MM.1S (cell line): Measurements from ENCODE around the gene DPM2.

ENCODE experiments used
- DNase-seq: peaks from one replicate; pipeline ENCODE4 v3.0.0-alpha.2; 2015
- H2AFZ ChIP-seq: fragments of 300-600 bp; sonication (generic); 2 replicates; pipeline ENCODE4 v1.6.0; 2016; ENCODE audit warnings: antibody characterized with exemption, low read length
- H3F3A ChIP-seq: fragments of 300-600 bp; sonication (generic); 2 replicates; pipeline ENCODE4 v1.6.1; 2016; ENCODE audit warnings: mild to moderate bottlenecking, antibody characterized with exemption, low read length, moderate library complexity, mixed read lengths; ENCODE audit not compliant: insufficient read depth
- H3K27ac ChIP-seq: fragments of 300-600 bp; sonication (generic); 2 replicates; pipeline ENCODE4 v1.5.1; 2016; ENCODE audit warnings: mild to moderate bottlenecking, low read length
- H3K27me3 ChIP-seq: fragments of 300-600 bp; sonication (generic); replicated peaks from 2 replicates; pipeline ENCODE4 v1.6.0; 2016; ENCODE audit warnings: low read length; ENCODE audit not compliant: insufficient read depth
- H3K36me3 ChIP-seq: fragments of 300-600 bp; sonication (generic); replicated peaks from 2 replicates; pipeline ENCODE4 v1.6.1; 2016; ENCODE audit warnings: mild to moderate bottlenecking, low read length, mixed read lengths; ENCODE audit not compliant: insufficient read depth
- H3K4me1 ChIP-seq: fragments of 300-600 bp; sonication (generic); 2 replicates; pipeline ENCODE4 v1.6.1; 2016; ENCODE audit warnings: low read length, mixed read lengths
- H3K4me2 ChIP-seq: fragments of 300-600 bp; sonication (generic); 2 replicates; pipeline ENCODE4 v1.6.0; 2016; ENCODE audit warnings: low read depth, low read length
- H3K4me3 ChIP-seq: fragments of 300-600 bp; sonication (generic); 2 replicates; pipeline ENCODE4 v1.5.1; 2016; ENCODE audit warnings: low read length, mixed read lengths
- H3K79me2 ChIP-seq: fragments of 300-600 bp; sonication (generic); 2 replicates; pipeline ENCODE4 v1.6.1; 2016; ENCODE audit warnings: mixed run types, low read length, mixed read lengths
- H3K9ac ChIP-seq: fragments of 300-600 bp; sonication (generic); 2 replicates; pipeline ENCODE4 v1.6.1; 2016; ENCODE audit warnings: low read length, mixed read lengths
- H3K9me2 ChIP-seq: fragments of 300-600 bp; sonication (generic); replicated peaks from 2 replicates; pipeline ENCODE4 v1.6.1; 2016; ENCODE audit warnings: mild to moderate bottlenecking, low read length, mixed read lengths; ENCODE audit not compliant: insufficient read depth
- H3K9me3 ChIP-seq: fragments of 300-600 bp; sonication (generic); replicated peaks from 2 replicates; pipeline ENCODE4 v1.6.1; 2016; ENCODE audit warnings: mild to moderate bottlenecking, low read length, mixed read lengths; ENCODE audit not compliant: insufficient read depth
- H4K20me1 ChIP-seq: fragments of 300-600 bp; sonication (generic); 2 replicates; pipeline ENCODE4 v1.6.1; 2016; ENCODE audit warnings: mild to moderate bottlenecking, low read length, moderate library complexity, mixed read lengths; ENCODE audit not compliant: insufficient read depth
- EZH2 ChIP-seq: fragments of 300-600 bp; sonication (generic); optimal IDR thresholded peaks from 2 replicates; pipeline ENCODE3; 2017; ENCODE audit warnings: low read depth, mild to moderate bottlenecking, antibody characterized with exemption, low read length, mixed read lengths
- EZH2phosphoT487 ChIP-seq: fragments of 300-600 bp; sonication (generic); IDR thresholded peaks from 2 replicates; pipeline ENCODE4 v1.6.1; 2018; ENCODE audit warnings: antibody characterized with exemption, low read length
- TF ChIP-seq, protein P1 (sequence below): fragments of 300-600 bp; sonication (generic); IDR thresholded peaks from 2 replicates; pipeline ENCODE4 v1.5.1; 2016; ENCODE audit warnings: antibody characterized with exemption, low read length, mixed read lengths

Gene DPM2

DNA sequence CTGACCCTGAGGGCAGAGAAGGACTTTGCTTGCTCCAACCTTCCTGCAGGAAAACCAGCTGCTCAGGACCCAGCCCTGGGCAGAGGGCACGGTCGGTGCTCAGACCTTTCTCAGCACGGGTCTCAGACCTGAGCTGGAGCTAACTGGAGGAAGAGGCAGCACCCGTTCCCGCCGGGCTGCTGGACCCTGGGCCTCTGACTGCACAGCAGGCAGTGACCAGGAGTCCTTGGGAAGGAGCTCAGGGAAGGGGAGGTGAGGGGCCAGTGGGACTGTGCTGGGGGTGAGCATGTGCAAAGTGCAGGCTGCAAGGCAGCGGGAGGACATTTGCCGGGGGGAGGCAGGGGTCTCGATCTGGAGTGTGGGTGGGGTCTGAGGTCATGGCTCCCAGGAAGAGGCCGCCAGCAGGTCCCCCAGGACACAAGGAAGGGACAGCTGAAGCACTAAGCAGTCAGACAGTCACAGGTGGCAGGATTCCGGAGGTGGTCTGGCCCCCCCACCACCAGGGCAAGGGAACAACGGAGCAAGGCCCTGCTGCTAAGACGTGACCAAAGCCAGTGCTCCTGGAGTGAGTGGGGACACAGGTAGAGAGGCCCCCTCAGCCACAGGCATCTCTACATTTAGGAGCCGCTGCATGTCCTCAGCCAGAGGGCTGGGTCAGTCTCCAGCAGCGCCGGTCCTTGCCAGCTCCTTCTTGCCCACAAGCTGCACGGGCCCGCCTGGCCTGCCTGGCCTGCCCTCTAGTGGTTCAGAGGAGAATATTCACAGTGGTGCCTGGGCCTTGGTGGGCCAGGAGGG lies 4.8 kb upstream of the DPM2 start:
- Histone ChIP-seq H3K9me3 (no peaks in the 10 kb centered on the region), H3K79me2 (peaks cover 2% of the 10 kb centered on the region), H3K9me2 (no peaks in the 10 kb centered on the region), H3K9ac (no peak overlapping the region), H3K36me3 (no peaks in the 10 kb centered on the region), H2AFZ (no peak overlapping the region), H3K27me3 (no peaks in the 10 kb centered on the region), H3K4me2 (no peak overlapping the region), H3K27ac (no peak overlapping the region), H3K4me1 (no peaks in the 10 kb centered on the region), H4K20me1 (no peaks in the 10 kb centered on the region), H3F3A (no peaks in the 10 kb centered on the region), H3K4me3 (no peak overlapping the region)
- TF ChIP-seq, protein P1, sequence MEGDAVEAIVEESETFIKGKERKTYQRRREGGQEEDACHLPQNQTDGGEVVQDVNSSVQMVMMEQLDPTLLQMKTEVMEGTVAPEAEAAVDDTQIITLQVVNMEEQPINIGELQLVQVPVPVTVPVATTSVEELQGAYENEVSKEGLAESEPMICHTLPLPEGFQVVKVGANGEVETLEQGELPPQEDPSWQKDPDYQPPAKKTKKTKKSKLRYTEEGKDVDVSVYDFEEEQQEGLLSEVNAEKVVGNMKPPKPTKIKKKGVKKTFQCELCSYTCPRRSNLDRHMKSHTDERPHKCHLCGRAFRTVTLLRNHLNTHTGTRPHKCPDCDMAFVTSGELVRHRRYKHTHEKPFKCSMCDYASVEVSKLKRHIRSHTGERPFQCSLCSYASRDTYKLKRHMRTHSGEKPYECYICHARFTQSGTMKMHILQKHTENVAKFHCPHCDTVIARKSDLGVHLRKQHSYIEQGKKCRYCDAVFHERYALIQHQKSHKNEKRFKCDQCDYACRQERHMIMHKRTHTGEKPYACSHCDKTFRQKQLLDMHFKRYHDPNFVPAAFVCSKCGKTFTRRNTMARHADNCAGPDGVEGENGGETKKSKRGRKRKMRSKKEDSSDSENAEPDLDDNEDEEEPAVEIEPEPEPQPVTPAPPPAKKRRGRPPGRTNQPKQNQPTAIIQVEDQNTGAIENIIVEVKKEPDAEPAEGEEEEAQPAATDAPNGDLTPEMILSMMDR = peak; percentile 90
- TF ChIP-seq EZH2 = no peak
- DNase-seq = peak; percentile 53

DNA sequence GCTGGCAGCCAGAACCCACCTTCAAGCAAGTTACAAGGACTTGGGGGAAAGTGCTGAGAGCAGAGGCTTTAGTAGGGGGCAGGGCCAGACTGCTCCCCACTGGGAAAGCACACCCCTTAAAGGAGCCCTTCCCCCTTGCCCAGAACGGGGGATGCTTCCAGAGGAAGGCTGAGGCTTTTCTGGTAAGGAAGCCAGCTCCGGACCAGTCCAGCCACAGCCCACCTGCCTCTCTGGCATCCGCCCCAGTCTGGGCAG lies 4.2 kb upstream of the DPM2 start:
- Histone ChIP-seq H3K4me3 (no peak overlapping the region), H3K9me3 (no peaks in the 10 kb centered on the region), H3K9ac (no peak overlapping the region), H3K9me2 (no peaks in the 10 kb centered on the region), H3K79me2 (peaks cover 7% of the 10 kb centered on the region), H4K20me1 (no peaks in the 10 kb centered on the region), H2AFZ (no peak overlapping the region), H3K27ac (no peak overlapping the region), H3K36me3 (no peaks in the 10 kb centered on the region), H3K4me1 (no peaks in the 10 kb centered on the region), H3F3A (no peaks in the 10 kb centered on the region), H3K4me2 (no peak overlapping the region), H3K27me3 (no peaks in the 10 kb centered on the region)
- TF ChIP-seq EZH2phosphoT487 (no peak), EZH2 (no peak)
- TF ChIP-seq, protein P1 = no peak
- DNase-seq = no peak

DNA sequence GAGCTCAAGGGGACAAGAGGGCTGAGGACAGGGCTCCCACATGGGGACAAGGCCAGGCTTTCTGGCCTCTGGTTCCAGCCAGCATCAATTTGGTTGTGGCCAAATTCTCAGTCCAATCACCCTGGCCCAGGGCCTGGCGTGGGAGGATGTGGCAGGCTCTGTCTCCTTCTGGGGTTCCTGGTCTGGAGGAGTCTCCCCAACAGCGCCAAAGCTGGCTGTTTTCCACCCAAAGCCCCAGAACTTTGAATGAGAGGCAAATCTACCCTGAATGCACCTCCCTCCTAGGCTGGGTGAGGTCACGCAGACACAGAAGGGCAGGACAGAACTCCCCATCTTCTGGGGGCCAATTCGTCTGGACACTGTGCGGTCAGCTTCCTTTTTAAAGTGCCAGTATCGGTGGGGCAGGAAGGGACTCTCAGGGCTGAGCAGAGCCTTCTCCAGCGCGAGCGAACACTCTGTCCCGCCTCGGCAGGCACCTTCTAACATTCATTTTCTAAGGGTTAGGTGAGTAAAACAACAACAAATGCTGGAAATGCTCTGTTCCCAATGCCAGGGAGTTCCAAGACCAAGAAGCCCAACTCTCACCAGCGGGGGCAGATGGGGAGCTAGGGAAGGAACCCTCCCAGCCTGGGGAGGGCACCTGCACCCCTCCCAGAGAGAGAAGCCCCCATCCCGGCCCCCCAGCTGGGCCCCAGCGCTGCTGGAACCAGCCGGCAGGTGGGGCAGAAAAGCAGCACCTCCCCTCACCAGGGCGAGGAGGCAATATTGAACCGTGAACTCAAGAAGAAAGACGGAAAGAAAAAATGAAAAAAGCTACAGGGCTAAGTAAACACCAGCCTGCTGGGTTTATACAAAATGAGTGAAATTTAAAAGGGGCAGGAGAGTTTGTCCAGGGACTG lies 3.7 kb upstream of the DPM2 start:
- Histone ChIP-seq H3K79me2 (peaks cover 13% of the 10 kb centered on the region), H3F3A (no peaks in the 10 kb centered on the region), H3K9ac (no peak overlapping the region), H3K9me3 (no peaks in the 10 kb centered on the region), H2AFZ (no peak overlapping the region), H3K27me3 (no peaks in the 10 kb centered on the region), H3K36me3 (no peaks in the 10 kb centered on the region), H3K4me3 (no peak overlapping the region), H4K20me1 (no peaks in the 10 kb centered on the region), H3K27ac (no peak overlapping the region), H3K4me1 (peaks cover 5% of the 10 kb centered on the region), H3K4me2 (no peak overlapping the region), H3K9me2 (no peaks in the 10 kb centered on the region)
- no peak for DNase-seq
- TF ChIP-seq, protein P1 = no peak
- TF ChIP-seq EZH2phosphoT487 (no peak), EZH2 (no peak)
